IMR-90 (cell line): ENCODE data around the gene SDK1. TPM values are rescaled to one million over a fixed set of nuclear protein-coding genes. Genes with fewer than 3 reads are reported as not detected.

Experiments
- ATAC-seq: fragments of 200-7000 bp; cut with Tn5 transposase; 2 replicates; pipeline ENCODE4 v1.9.1; 2020; ENCODE audit warnings: low read depth, mild to moderate bottlenecking, moderate library complexity
- BruUV-seq: library from RNA; stranded (reverse); fragments of 400-500 nt; replicated peaks from 2 replicates; lab custom pipeline; 2021; lab: Mats Ljungman, UMichigan
- CTCF ChIA-PET: fragments of 300-600 bp; formaldehyde crosslinking; extraction: SDS; loops from one replicate; lab custom pipeline; 2021; ENCODE audit warnings: antibody characterized with exemption; lab: Yijun Ruan, JAX
- POLR2A ChIA-PET: fragments of 300-600 bp; sonication (Branson Sonifier 250); formaldehyde crosslinking; loops from one replicate; lab custom pipeline; 2022; ENCODE audit warnings: antibody characterized with exemption; ENCODE audit not compliant: unreplicated experiment; lab: Charles Lee
- DNase-seq: peaks from one replicate; pipeline ENCODE4 v3.0.0; 2013
- H2AFZ ChIP-seq: replicated peaks from 2 replicates; pipeline ENCODE3; 2013; ENCODE audit warnings: low read length, mild to moderate bottlenecking; ENCODE audit not compliant: poor library complexity
- H2AK5ac ChIP-seq: 2 replicates; pipeline ENCODE4 v1.6.1; 2013; ENCODE audit warnings: low read depth, low read length, inconsistent platforms
- H2AK9ac ChIP-seq: replicated peaks from 2 replicates; pipeline ENCODE3; 2013; ENCODE audit warnings: mild to moderate bottlenecking, low read depth, low read length, moderate library complexity; ENCODE audit not compliant: poor library complexity
- H2BK120ac ChIP-seq: 2 replicates; pipeline ENCODE4 v1.6.1; 2013; ENCODE audit warnings: low read depth, low read length, inconsistent platforms
- H2BK15ac ChIP-seq: 3 replicates; pipeline ENCODE4 v1.6.1; 2013; ENCODE audit warnings: low read depth, low read length, inconsistent platforms
- H2BK20ac ChIP-seq: 2 replicates; pipeline ENCODE4 v1.6.1; 2013; ENCODE audit warnings: low read depth, mild to moderate bottlenecking, inconsistent platforms, low read length, moderate library complexity
- H2BK5ac ChIP-seq: 2 replicates; pipeline ENCODE4 v1.6.1; 2013; ENCODE audit warnings: mild to moderate bottlenecking, low read depth, low read length, inconsistent platforms; ENCODE audit not compliant: poor library complexity, severe bottlenecking
- H3K14ac ChIP-seq: replicated peaks from 2 replicates; pipeline ENCODE4 v1.6.1; 2013; ENCODE audit warnings: low read depth, low read length, inconsistent platforms
- H3K18ac ChIP-seq: 2 replicates; pipeline ENCODE4 v1.6.1; 2013; ENCODE audit warnings: low read depth, low read length, control low read depth
- H3K23ac ChIP-seq: 2 replicates; pipeline ENCODE4 v1.6.1; 2013; ENCODE audit warnings: low read depth, low read length, inconsistent platforms
- H3K27ac ChIP-seq: 2 replicates; pipeline ENCODE4 v1.5.1; 2013; ENCODE audit warnings: mild to moderate bottlenecking, control low read depth, low read length; ENCODE audit not compliant: insufficient read depth
- H3K27me3 ChIP-seq: 2 replicates; pipeline ENCODE4 v1.6.1; 2013; ENCODE audit warnings: low read length; ENCODE audit not compliant: control insufficient read depth, insufficient read depth
- H3K36me3 ChIP-seq: 2 replicates; pipeline ENCODE4 v1.6.1; 2013; ENCODE audit warnings: low read length, mixed read lengths; ENCODE audit not compliant: control insufficient read depth, insufficient read depth
- H3K4ac ChIP-seq: 2 replicates; pipeline ENCODE4 v1.6.1; 2013; ENCODE audit warnings: low read depth, low read length, inconsistent platforms
- H3K4me1 ChIP-seq: 2 replicates; pipeline ENCODE4 v1.6.1; 2013; ENCODE audit warnings: low read length, mixed read lengths; ENCODE audit not compliant: control insufficient read depth, insufficient read depth
- H3K4me2 ChIP-seq: 2 replicates; pipeline ENCODE4 v1.6.1; 2013; ENCODE audit warnings: low read depth, mild to moderate bottlenecking, control low read depth, low read length, moderate library complexity
- H3K4me3 ChIP-seq: 2 replicates; pipeline ENCODE4 v1.5.1; 2013; ENCODE audit warnings: low read depth, mild to moderate bottlenecking, control low read depth, low read length, moderate library complexity; ENCODE audit not compliant: insufficient read depth
- H3K56ac ChIP-seq: 2 replicates; pipeline ENCODE4 v1.6.1; 2013; ENCODE audit warnings: low read length, inconsistent platforms; ENCODE audit not compliant: insufficient read depth; ENCODE audit errors: extremely low read depth
- H3K79me1 ChIP-seq, 2 experiments: 2 replicates each; pipeline ENCODE4 v1.6.1; 2013; ENCODE audit warnings: low read length in 2 of 2, inconsistent platforms in 1 of 2, low read depth in 1 of 2
- H3K9ac ChIP-seq: 2 replicates; pipeline ENCODE4 v1.6.1; 2013; ENCODE audit warnings: low read depth, low read length, control low read depth
- H3K9me1 ChIP-seq: 2 replicates; pipeline ENCODE4 v1.6.1; 2013; ENCODE audit warnings: low read length, inconsistent platforms; ENCODE audit not compliant: insufficient read depth
- H3K9me3 ChIP-seq: 2 replicates; pipeline ENCODE4 v1.6.1; 2013; ENCODE audit warnings: low read length; ENCODE audit not compliant: control insufficient read depth, insufficient read depth
- H4K20me1 ChIP-seq: 2 replicates; pipeline ENCODE4 v1.6.1; 2013; ENCODE audit warnings: low read length, inconsistent platforms; ENCODE audit not compliant: insufficient read depth
- H4K5ac ChIP-seq: 2 replicates; pipeline ENCODE4 v1.6.1; 2013; ENCODE audit warnings: mild to moderate bottlenecking, low read depth, low read length, control low read depth
- H4K8ac ChIP-seq, 2 experiments: 2 replicates each; pipeline ENCODE4 v1.6.1; 2013; ENCODE audit warnings: low read depth in 2 of 2, low read length in 2 of 2, control low read depth in 1 of 2, inconsistent platforms in 1 of 2
- H4K91ac ChIP-seq: 2 replicates; pipeline ENCODE4 v1.6.1; 2013; ENCODE audit warnings: low read depth, low read length, inconsistent platforms; ENCODE audit not compliant: insufficient read depth
- BHLHE40 ChIP-seq: fragments of 150-350 bp; IDR thresholded peaks from 2 replicates; pipeline ENCODE4 v1.6.1; 2016; ENCODE audit warnings: mild to moderate bottlenecking, low read depth, low read length
- CHD1 ChIP-seq: IDR thresholded peaks from 2 replicates; pipeline ENCODE4 v1.6.1; 2012; ENCODE audit warnings: low read depth, low read length, improper control_type of control experiment
- MAFK ChIP-seq: IDR thresholded peaks from 2 replicates; pipeline ENCODE4 v1.6.1; 2012; ENCODE audit warnings: low read depth, low read length, improper control_type of control experiment
- MAZ ChIP-seq: IDR thresholded peaks from 2 replicates; pipeline ENCODE4 v1.6.1; 2012; ENCODE audit warnings: low read depth, mild to moderate bottlenecking, low read length, improper control_type of control experiment, moderate library complexity, borderline replicate concordance
- MXI1 ChIP-seq: IDR thresholded peaks from 2 replicates; pipeline ENCODE4 v1.6.1; 2012; ENCODE audit warnings: low read depth, mild to moderate bottlenecking, low read length, moderate library complexity, borderline replicate concordance
- NFE2L2 ChIP-seq: fragments of 150-350 bp; IDR thresholded peaks from 2 replicates; pipeline ENCODE4 v1.6.1; 2016; ENCODE audit warnings: low read depth, mild to moderate bottlenecking, low read length
- POLR2A ChIP-seq: IDR thresholded peaks from 2 replicates; pipeline ENCODE4 v1.6.1; 2012; ENCODE audit warnings: mild to moderate bottlenecking, low read depth, low read length
- RCOR1 ChIP-seq: IDR thresholded peaks from 2 replicates; pipeline ENCODE4 v1.6.1; 2012; ENCODE audit warnings: mild to moderate bottlenecking, low read length, improper control_type of control experiment; ENCODE audit not compliant: insufficient replicate concordance
- RFX5 ChIP-seq: IDR thresholded peaks from 2 replicates; pipeline ENCODE4 v1.8.0; 2012; ENCODE audit warnings: low read depth, mild to moderate bottlenecking, low read length, moderate library complexity
- WGBS, 2 experiments: methylation state at CpG; one replicate each; pipeline versions ENCODE4 v1.1.5 to v1.1.7; 2013; ENCODE audit warnings: missing lambda C conversion rate in 2 of 2; ENCODE audit not compliant: insufficient read length in 1 of 2; ENCODE audit errors: extremely low coverage in 2 of 2; 5-methylcytosine and 5-hydroxymethylcytosine counted together
- dilution Hi-C: fragments of 300-500 bp; cut with HindIII; formaldehyde crosslinking; loops from one replicate; pipeline ENCODE4 v1.14.3; 2018; ENCODE audit warnings: low sequenced_read_pairs; ENCODE audit not compliant: unreplicated experiment
- in situ Hi-C: fragments of 300-500 bp; cut with MboI; formaldehyde crosslinking; loops from 3 replicates; pipeline ENCODE4 v1.14.3; 2019; ENCODE audit warnings: low sequenced_read_pairs, inconsistent platforms, mixed read lengths
- intact Hi-C: fragments of 100-400 bp; cut with micrococcal nuclease; formaldehyde crosslinking; loops from 2 replicates; pipeline ENCODE4 v1.10.0; 2022
- polyA plus RNA-seq, 3 experiments: library from polyadenylated mRNA; depleted of rRNA; stranded (reverse); fragments of >200 nt; gene quantifications; 2 replicates each; pipeline ENCODE4 v1.2.3, GENCODE V29; 2012; ENCODE audit warnings: low replicate concordance in 1 of 3
- total RNA-seq: library from RNA; depleted of rRNA; stranded (reverse); fragments of >200 nt; gene quantifications from 2 replicates; pipeline ENCODE4 v1.2.3, GENCODE V29; 2012
- TF ChIP-seq, protein P1 (sequence below): conservative IDR thresholded peaks from 2 replicates; pipeline ENCODE4 v1.5.1; 2012; ENCODE audit warnings: mild to moderate bottlenecking, low read depth, low read length, improper control_type of control experiment
- TF ChIP-seq, protein P2 (sequence below): fragments of 150-350 bp; IDR thresholded peaks from 2 replicates; pipeline ENCODE4 v1.6.1; 2016; ENCODE audit warnings: low read depth, mild to moderate bottlenecking, low read length, moderate library complexity, borderline replicate concordance
- TF ChIP-seq, protein P3 (sequence below): fragments of 150-350 bp; IDR thresholded peaks from 2 replicates; pipeline ENCODE4 v1.6.1; 2017; ENCODE audit warnings: mild to moderate bottlenecking, antibody characterized with exemption, low read length, low read depth

The SDK1 gene
- total and polyA plus RNA-seq, 2 of the 4 experiments (the other 2 are of a cell fraction): 1.5 to 1.6 TPM

DNA sequence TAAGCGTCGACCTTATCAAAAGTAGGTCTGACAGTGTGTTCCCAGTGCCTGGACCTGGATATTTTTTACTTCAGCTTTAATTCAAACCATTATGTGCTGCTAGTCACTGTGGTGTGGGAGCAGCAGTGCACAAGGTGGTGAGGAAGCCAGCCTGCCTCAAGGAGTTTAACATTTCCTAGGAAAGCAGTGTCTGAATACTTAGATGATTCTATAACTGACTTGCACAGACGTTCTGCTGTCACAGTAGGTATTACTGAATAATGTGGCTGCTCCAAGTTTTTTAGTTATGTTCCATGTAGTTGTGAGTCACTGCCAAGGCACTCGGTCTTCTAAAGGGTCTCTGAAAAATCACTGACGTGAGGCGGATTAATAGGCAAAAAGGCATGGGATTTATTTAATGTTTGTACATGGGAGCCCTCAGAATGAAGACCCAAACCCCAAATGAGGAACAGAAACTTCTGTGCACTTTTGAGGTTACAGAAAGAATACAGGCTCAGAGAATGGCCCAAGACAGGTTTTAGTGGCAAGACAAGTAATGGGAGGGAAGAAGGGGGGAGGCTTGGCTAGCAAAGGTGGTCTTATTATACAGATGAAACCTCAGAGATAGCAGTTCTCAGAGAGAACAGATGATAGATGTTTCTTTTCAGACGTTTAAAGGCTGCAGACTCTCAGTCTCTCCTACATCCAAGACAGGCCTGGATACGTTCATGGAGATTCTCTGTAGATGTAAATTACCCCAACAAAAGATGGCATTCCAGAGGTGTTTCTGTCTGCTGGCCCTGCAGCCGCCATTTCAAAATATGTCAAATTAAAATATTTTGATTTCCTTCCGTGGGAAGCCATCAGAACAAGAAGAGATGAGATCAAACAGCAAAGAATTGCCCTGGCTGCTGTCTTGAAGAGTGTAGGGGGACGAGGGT is 209.3 kb downstream of the SDK1 start:
- Histone ChIP-seq H3K14ac (no peak overlapping the region), H3K9me3 (no peaks in the 10 kb centered on the region), H3K9ac (no peak overlapping the region), H3K79me1 (no peaks in the 10 kb centered on the region), H3K18ac (no peak overlapping the region), H4K20me1 (no peaks in the 10 kb centered on the region), H4K5ac (no peak overlapping the region), H3K4me3 (no peak overlapping the region), H3K56ac (no peak overlapping the region), H2BK120ac (no peak overlapping the region), H3K27ac (no peak overlapping the region), H3K36me3 (no peaks in the 10 kb centered on the region), H3K4me1 (no peaks in the 10 kb centered on the region), H2AK5ac (no peak overlapping the region), H2BK20ac (no peak overlapping the region), H3K9me1 (no peaks in the 10 kb centered on the region), H3K27me3 (no peaks in the 10 kb centered on the region), H2BK5ac (no peak overlapping the region), H2AFZ (no peak overlapping the region), H3K4ac (no peak overlapping the region), H3K4me2 (no peak overlapping the region), H4K8ac (no peak overlapping the region), H3K23ac (no peak overlapping the region), H2AK9ac (no peak overlapping the region), H4K91ac (no peak overlapping the region), H2BK15ac (no peak overlapping the region)
- WGBS, 2 experiments: 0% methylated on average over 1 of the region's 11 CpGs; no CpG with 5 or more reads in 1 of the 2 experiments
- intact Hi-C loops: no loop called here
- BruUV-seq: no TSS peak
- ATAC-seq: no peak
- TF ChIP-seq, protein P1, sequence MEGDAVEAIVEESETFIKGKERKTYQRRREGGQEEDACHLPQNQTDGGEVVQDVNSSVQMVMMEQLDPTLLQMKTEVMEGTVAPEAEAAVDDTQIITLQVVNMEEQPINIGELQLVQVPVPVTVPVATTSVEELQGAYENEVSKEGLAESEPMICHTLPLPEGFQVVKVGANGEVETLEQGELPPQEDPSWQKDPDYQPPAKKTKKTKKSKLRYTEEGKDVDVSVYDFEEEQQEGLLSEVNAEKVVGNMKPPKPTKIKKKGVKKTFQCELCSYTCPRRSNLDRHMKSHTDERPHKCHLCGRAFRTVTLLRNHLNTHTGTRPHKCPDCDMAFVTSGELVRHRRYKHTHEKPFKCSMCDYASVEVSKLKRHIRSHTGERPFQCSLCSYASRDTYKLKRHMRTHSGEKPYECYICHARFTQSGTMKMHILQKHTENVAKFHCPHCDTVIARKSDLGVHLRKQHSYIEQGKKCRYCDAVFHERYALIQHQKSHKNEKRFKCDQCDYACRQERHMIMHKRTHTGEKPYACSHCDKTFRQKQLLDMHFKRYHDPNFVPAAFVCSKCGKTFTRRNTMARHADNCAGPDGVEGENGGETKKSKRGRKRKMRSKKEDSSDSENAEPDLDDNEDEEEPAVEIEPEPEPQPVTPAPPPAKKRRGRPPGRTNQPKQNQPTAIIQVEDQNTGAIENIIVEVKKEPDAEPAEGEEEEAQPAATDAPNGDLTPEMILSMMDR: no peak
- TF ChIP-seq MAFK (no peak), MAZ (no peak), CHD1 (no peak), NFE2L2 (no peak), BHLHE40 (no peak), RCOR1 (no peak), MXI1 (no peak), POLR2A (no peak), RFX5 (no peak)
- TF ChIP-seq, protein P2, sequence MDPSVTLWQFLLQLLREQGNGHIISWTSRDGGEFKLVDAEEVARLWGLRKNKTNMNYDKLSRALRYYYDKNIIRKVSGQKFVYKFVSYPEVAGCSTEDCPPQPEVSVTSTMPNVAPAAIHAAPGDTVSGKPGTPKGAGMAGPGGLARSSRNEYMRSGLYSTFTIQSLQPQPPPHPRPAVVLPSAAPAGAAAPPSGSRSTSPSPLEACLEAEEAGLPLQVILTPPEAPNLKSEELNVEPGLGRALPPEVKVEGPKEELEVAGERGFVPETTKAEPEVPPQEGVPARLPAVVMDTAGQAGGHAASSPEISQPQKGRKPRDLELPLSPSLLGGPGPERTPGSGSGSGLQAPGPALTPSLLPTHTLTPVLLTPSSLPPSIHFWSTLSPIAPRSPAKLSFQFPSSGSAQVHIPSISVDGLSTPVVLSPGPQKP: no peak
- TF ChIP-seq, protein P3, sequence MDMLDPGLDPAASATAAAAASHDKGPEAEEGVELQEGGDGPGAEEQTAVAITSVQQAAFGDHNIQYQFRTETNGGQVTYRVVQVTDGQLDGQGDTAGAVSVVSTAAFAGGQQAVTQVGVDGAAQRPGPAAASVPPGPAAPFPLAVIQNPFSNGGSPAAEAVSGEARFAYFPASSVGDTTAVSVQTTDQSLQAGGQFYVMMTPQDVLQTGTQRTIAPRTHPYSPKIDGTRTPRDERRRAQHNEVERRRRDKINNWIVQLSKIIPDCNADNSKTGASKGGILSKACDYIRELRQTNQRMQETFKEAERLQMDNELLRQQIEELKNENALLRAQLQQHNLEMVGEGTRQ: no peak
- CTCF ChIA-PET: no interaction called here
- POLR2A ChIA-PET: no interaction called here
- peak; percentile 4 for DNase-seq
- dilution Hi-C loops: no loop called here
- in situ Hi-C loops: no loop called here
